ENCODE results near the gene PPP4R1.
A peak's percentile ranks its signal among the peaks of the same experiment; 100 is the strongest.
"Not testable (repeated sequence)": the region's sequence is repeated elsewhere in the genome, so short reads cannot be mapped to it uniquely, and the experiment has no call there.

The PPP4R1 gene

DNA sequence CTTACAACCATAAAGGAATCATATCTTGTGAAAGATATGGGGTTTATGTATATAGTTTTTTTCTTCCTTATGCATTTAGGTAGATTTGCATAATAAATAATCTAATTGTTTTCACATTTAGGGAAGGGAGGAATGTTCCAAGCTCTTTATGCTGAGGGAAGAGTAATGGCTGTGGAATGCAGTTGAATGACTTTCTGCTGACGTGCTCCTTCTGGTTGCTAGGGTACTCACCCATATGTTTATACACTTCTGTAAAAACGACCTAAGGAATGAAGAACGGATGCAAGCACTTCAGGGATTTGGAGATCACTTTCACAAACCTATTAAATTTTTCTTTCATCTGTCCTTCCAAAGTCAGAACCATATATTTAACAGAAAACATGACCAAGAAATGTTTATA, 29.2 kb upstream of the PPP4R1 start:
- Histone ChIP-seq H3K36me3 (replicated peaks) (no peaks in the 10 kb centered on the region), H3K27me3 (replicated peaks) (no peaks in the 10 kb centered on the region), H3K27ac (peak overlapping the region; percentile 91), H3K4me3 (ENCODE audit: low read depth, low read length) (no peak overlapping the region)
- TF ChIP-seq CTCF (IDR thresholded peaks at IDR 0.05; ENCODE audit: low read depth, low read length, missing control alignments): no peak
- peak; percentile 97 for DNase-seq
- in situ Hi-C loops (cut with HindIII; ENCODE audit: low pct_ligation_motif_present, low sequenced_read_pairs): no loop called here

- peak overlapping the region; percentile 91 for H3K27ac ChIP-seq
- no peaks in the 10 kb centered on the region for H3K27me3 ChIP-seq (replicated peaks)
- no peak overlapping the region for H3K4me3 ChIP-seq (ENCODE audit: low read depth, low read length)
- DNase-seq: peak; percentile 37
- TF ChIP-seq CTCF (IDR thresholded peaks at IDR 0.05; ENCODE audit: low read depth, low read length, missing control alignments): no peak
- in situ Hi-C loops (cut with HindIII; ENCODE audit: low pct_ligation_motif_present, low sequenced_read_pairs): no loop called here
- H3K36me3 ChIP-seq (replicated peaks): no peaks in the 10 kb centered on the region
These were observed 28.6 kb upstream of the PPP4R1 start for GRCh38 chr18:9642799-9643462.

- in situ Hi-C loops (cut with HindIII; ENCODE audit: low pct_ligation_motif_present, low sequenced_read_pairs); H3K4me3 ChIP-seq (ENCODE audit: low read depth, low read length); DNase-seq; H3K27me3 ChIP-seq (replicated peaks); H3K36me3 ChIP-seq (replicated peaks); H3K27ac ChIP-seq: not testable (repeated sequence)
These were observed 26.7 kb upstream of the PPP4R1 start for GRCh38 chr18:9641081-9641480.

- Histone ChIP-seq H3K4me3 (ENCODE audit: low read depth, low read length) (no peak overlapping the region), H3K27ac (no peak overlapping the region)
These were observed 24.5 kb upstream of the PPP4R1 start for GRCh38 chr18:9638886-9639285.

GRCh38 chr18:9637036-9637767, 22.8 kb upstream of the PPP4R1 start:
- H3K36me3 ChIP-seq (replicated peaks): no peaks in the 10 kb centered on the region
- DNase-seq: peak; percentile 13
- TF ChIP-seq CTCF (IDR thresholded peaks at IDR 0.05; ENCODE audit: low read depth, low read length, missing control alignments): no peak
- H3K4me3 ChIP-seq (ENCODE audit: low read depth, low read length): no peak overlapping the region
- in situ Hi-C loops (cut with HindIII; ENCODE audit: low pct_ligation_motif_present, low sequenced_read_pairs): no loop called here
- peak overlapping the region; percentile 19 for H3K27ac ChIP-seq
- H3K27me3 ChIP-seq (replicated peaks): no peaks in the 10 kb centered on the region

More at GRCh38 chr18:9638886-9639285, 24.5 kb upstream of the PPP4R1 start:
- H3K36me3 ChIP-seq (replicated peaks): no peaks in the 10 kb centered on the region
- no peak for DNase-seq
- in situ Hi-C loops (cut with HindIII; ENCODE audit: low pct_ligation_motif_present, low sequenced_read_pairs): no loop called here
- no peak for TF ChIP-seq CTCF (IDR thresholded peaks at IDR 0.05; ENCODE audit: low read depth, low read length, missing control alignments)
- H3K27me3 ChIP-seq (replicated peaks): no peaks in the 10 kb centered on the region

DNA sequence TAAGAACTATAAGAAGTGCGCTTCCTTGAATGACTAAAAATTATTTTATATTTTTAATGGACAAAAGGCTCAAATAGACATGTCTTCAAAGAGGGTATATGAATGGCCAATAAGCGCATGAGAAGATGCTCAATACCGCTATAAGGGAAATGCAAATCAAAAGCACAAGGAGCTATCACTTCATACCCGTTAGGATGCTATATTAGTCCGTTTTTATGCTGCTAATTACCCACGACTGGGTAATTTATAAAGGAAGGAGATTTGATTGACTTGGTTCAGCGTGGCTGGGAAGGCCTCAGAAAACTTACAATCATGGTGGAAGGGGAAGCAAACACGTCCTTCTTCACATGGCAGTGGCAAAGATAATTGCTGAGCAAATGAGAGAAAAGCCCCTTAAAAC, 20.5 kb upstream of the PPP4R1 start:
- Histone ChIP-seq H3K4me3 (ENCODE audit: low read depth, low read length) (no peak overlapping the region), H3K27me3 (replicated peaks) (no peaks in the 10 kb centered on the region), H3K27ac (no peak overlapping the region), H3K36me3 (replicated peaks) (no peaks in the 10 kb centered on the region)
- no peak for DNase-seq
- no peak for TF ChIP-seq CTCF (IDR thresholded peaks at IDR 0.05; ENCODE audit: low read depth, low read length, missing control alignments)
- in situ Hi-C loops (cut with HindIII; ENCODE audit: low pct_ligation_motif_present, low sequenced_read_pairs): no loop called here

All from brain microvascular endothelial cell (primary cell).